GM19240 (cell line): ENCODE data around the gene PELI2.

ENCODE experiments used
- DNase-seq: peaks from one replicate; pipeline ENCODE4 v3.0.0; 2011; ENCODE audit warnings: low spot score; ENCODE audit not compliant: insufficient read length

PELI2 gene

GRCh38 chr14:56205881-56206280 lies 87.7 kb downstream of the PELI2 start:
- no peak for DNase-seq

GRCh38 chr14:56206596-56206995 lies 88.4 kb downstream of the PELI2 start:
- DNase-seq: no peak

- DNase-seq: no peak
Measured at GRCh38 chr14:56207626-56208292, 89.5 kb downstream of the PELI2 start.

GRCh38 chr14:56208520-56208919 lies 90.3 kb downstream of the PELI2 start:
- no peak for DNase-seq

GRCh38 chr14:56210571-56210970 lies 92.4 kb downstream of the PELI2 start:
- DNase-seq: no peak

- no peak for DNase-seq
Measured at GRCh38 chr14:56211084-56211483, 92.9 kb downstream of the PELI2 start.

- DNase-seq: no peak
Measured at GRCh38 chr14:56211844-56212243, 93.6 kb downstream of the PELI2 start.

GRCh38 chr14:56212521-56212920 lies 94.3 kb downstream of the PELI2 start:
- no peak for DNase-seq

- DNase-seq: no peak
Measured at GRCh38 chr14:56213306-56213705, 95.1 kb downstream of the PELI2 start.

GRCh38 chr14:56215180-56215579 lies 97.0 kb downstream of the PELI2 start:
- no peak for DNase-seq

- DNase-seq: no peak
Measured at GRCh38 chr14:56216626-56217379, 98.6 kb downstream of the PELI2 start.

- no peak for DNase-seq
Measured at GRCh38 chr14:56217380-56218045, 99.3 kb downstream of the PELI2 start.

GRCh38 chr14:56219666-56220413 lies 101.6 kb downstream of the PELI2 start:
- DNase-seq: no peak

GRCh38 chr14:56221382-56222128 lies 103.3 kb downstream of the PELI2 start:
- DNase-seq: no peak

- DNase-seq: no peak
Measured at GRCh38 chr14:56224229-56224628, 106.0 kb downstream of the PELI2 start.

GRCh38 chr14:56224691-56225681 lies 106.8 kb downstream of the PELI2 start:
- DNase-seq: no peak

GRCh38 chr14:56235388-56235787 lies 117.2 kb downstream of the PELI2 start:
- DNase-seq: no peak

GRCh38 chr14:56237398-56237797 lies 119.2 kb downstream of the PELI2 start:
- no peak for DNase-seq

- DNase-seq: no peak
Measured at GRCh38 chr14:56241461-56241860, 123.2 kb downstream of the PELI2 start.

GRCh38 chr14:56243110-56243509 lies 124.9 kb downstream of the PELI2 start:
- DNase-seq: no peak
